Hematopoietic multipotent progenitor cell treated with erythropoietin and hydrocortisone succinate and interleukin-3 and kit ligand, for 17 days (in vitro differentiated cells): ENCODE data around the gene SLC44A4.

Experiments used
- DNase-seq: peaks from one replicate; pipeline ENCODE4 v3.0.0-alpha.2; 2015; ENCODE audit warnings: low spot score

SLC44A4 gene

GRCh38 chr6:31901415-31901952 lies 22.7 kb upstream of the SLC44A4 start:
- no peak for DNase-seq

GRCh38 chr6:31900917-31901414 lies 22.2 kb upstream of the SLC44A4 start:
- DNase-seq: no peak

GRCh38 chr6:31899882-31900722 lies 21.3 kb upstream of the SLC44A4 start:
- DNase-seq: no peak

- DNase-seq: no peak
These were observed 20.4 kb upstream of the SLC44A4 start for GRCh38 chr6:31899215-31899614.

- DNase-seq: peak; percentile 80
These were observed 19.7 kb upstream of the SLC44A4 start for GRCh38 chr6:31898383-31899011.

- DNase-seq: peak; percentile 85
These were observed 19.0 kb upstream of the SLC44A4 start, which contains the start of gene EHMT2 for GRCh38 chr6:31897612-31898382. Gene EHMT2 (minus strand): TSS chr6:31897698. CDS start chr6:31897677, 21 bp downstream.

GRCh38 chr6:31896856-31897611 lies 18.2 kb upstream of the SLC44A4 start:
- no peak for DNase-seq

- no peak for DNase-seq
These were observed 17.7 kb upstream of the SLC44A4 start for GRCh38 chr6:31896493-31896855.

- DNase-seq: no peak
These were observed 14.0 kb upstream of the SLC44A4 start for GRCh38 chr6:31892821-31893220.

GRCh38 chr6:31889331-31889972 lies 10.7 kb upstream of the SLC44A4 start:
- DNase-seq: no peak

- peak; percentile 54 for DNase-seq
These were observed 9.8 kb upstream of the SLC44A4 start for GRCh38 chr6:31888276-31889258.

GRCh38 chr6:31887173-31888007 lies 8.6 kb upstream of the SLC44A4 start:
- DNase-seq: no peak

GRCh38 chr6:31886541-31886991 lies 7.8 kb upstream of the SLC44A4 start:
- no peak for DNase-seq

- DNase-seq: no peak
These were observed 5.8 kb upstream of the SLC44A4 start for GRCh38 chr6:31884528-31885035.

GRCh38 chr6:31883676-31884075 lies 4.9 kb upstream of the SLC44A4 start:
- DNase-seq: no peak

GRCh38 chr6:31882344-31882743 lies 3.5 kb upstream of the SLC44A4 start:
- DNase-seq: no peak

GRCh38 chr6:31881136-31881859 lies 2.5 kb upstream of the SLC44A4 start:
- no peak for DNase-seq

- no peak for DNase-seq
These were observed 1.8 kb upstream of the SLC44A4 start for GRCh38 chr6:31880616-31881015.
